ENCODE measurements around the gene DDAH2.

DNA sequence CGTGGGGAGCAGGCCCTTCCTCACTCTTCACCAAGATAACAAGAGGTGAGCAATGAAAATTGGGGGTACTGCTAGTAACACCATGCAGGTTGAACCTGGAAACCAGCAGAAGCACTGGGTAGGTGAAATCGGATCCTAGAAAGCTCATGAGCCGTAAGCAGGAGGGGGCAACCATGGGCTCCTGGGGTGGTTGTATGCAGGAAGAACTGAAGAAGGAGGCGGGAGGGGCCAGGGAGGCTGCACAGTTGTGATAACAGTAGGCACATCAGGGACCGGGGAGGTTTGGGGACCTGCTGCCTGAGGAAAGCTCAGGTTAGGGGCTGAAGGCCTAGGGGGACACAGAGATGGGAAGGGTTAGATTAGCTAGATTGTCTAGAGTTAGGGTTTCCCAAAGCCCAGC is 42.6 kb downstream of the DDAH2 start:
- no peak for TF ChIP-seq CTCF (IDR thresholded peaks at IDR 0.05; ENCODE audit: borderline replicate concordance, extremely low read depth, low read length, poor library complexity, severe bottlenecking)
- no peak for TF ChIP-seq EZH2 (IDR thresholded peaks at IDR 0.05; ENCODE audit: borderline replicate concordance, low read depth, low read length, severe bottlenecking)

Measured in DND-41 (cell line).